Motor neuron (in vitro differentiated cells): ENCODE results near the gene CHRNA4. TPM values are rescaled to one million over a fixed set of nuclear protein-coding genes. Genes with fewer than 3 reads are reported as not detected.
"Not testable (repeated sequence)": the region's sequence is repeated elsewhere in the genome, so short reads cannot be mapped to it uniquely, and the experiment has no call there.

Experiments
- ATAC-seq, 8 experiments: fragments of 200-7000 bp; cut with Tn5 transposase; replicated peaks in 6 of 8; 2 replicates each; pipeline ENCODE4 v1.8.0; 2021; ENCODE audit warnings: mild to moderate bottlenecking in 8 of 8, moderate library complexity in 8 of 8
- H3K27ac ChIP-seq, 2 donors: fragments of 250-450 bp; sonication (Bioruptor Pico); 2 replicates each; pipeline ENCODE4 v1.9.0; 2021; ENCODE audit warnings: antibody characterized with exemption in 2 of 2, mild to moderate bottlenecking in 2 of 2, moderate library complexity in 1 of 2
- H3K4me1 ChIP-seq, 2 donors: fragments of 250-450 bp; sonication (Bioruptor Pico); replicated peaks in 1 of 2; 2 replicates each; pipeline ENCODE4 v1.6.1; 2021; ENCODE audit warnings: antibody characterized with exemption in 2 of 2, mild to moderate bottlenecking in 2 of 2, moderate library complexity in 1 of 2
- H3K4me3 ChIP-seq, 5 donors: fragments of 250-450 bp; sonication (Bioruptor Pico); 2 replicates each; pipeline ENCODE4 v1.9.0; 2021; ENCODE audit warnings: antibody characterized with exemption in 5 of 5, mild to moderate bottlenecking in 5 of 5, moderate library complexity in 4 of 5
- WGBS, 10 experiments: fragments of 450-650 bp; shearing (Covaris generic); methylation state at CpG; one replicate each; pipeline ENCODE4 v1.0.0; 2022; 5-methylcytosine and 5-hydroxymethylcytosine counted together
- in situ Hi-C, 9 experiments: fragments of 400-800 bp; cut with MboI; loops; one replicate each; pipeline ENCODE4 v1.15.0; 2021; ENCODE audit warnings: low sequenced_read_pairs in 9 of 9, low pct_unique_long_range_greater_than_20kb in 2 of 9; ENCODE audit not compliant: unreplicated experiment in 9 of 9
- total RNA-seq, 8 experiments: library from RNA; unstranded; fragments of 300-600 nt; gene quantifications; 2 replicates each; pipeline versions ENCODE4 v1.2.3 to v1.2.4, GENCODE V29; 2022

CHRNA4 gene
- total RNA-seq, 8 experiments from 2014 or later, result 0.54 to 29.1 (median 12.5) TPM

- in situ Hi-C loops, result loop anchor here in 3 of 9 experiments (10.0 to 25.0 kb wide), 2 partner anchors 66 to 93 kb away; partner anchors contain the start of gene COL20A1 (in 1 of the 3)
- Histone ChIP-seq H3K4me1 (peaks cover 50 to 56% of the 10 kb centered on the region in 2 donors), H3K4me3 (no peak overlapping the region), H3K27ac (peak overlapping the region in 1 of 2 donors; percentile 19)
- no peak for ATAC-seq
- 93 to 100% (median 100%) methylated on average over 1 to 3 of the region's 21 CpGs; no CpG with 5 or more reads in 7 of the 10 experiments for WGBS, 10 experiments
These were observed 19.3 kb upstream of the CHRNA4 start for GRCh38 chr20:63380346-63380870.

- Histone ChIP-seq H3K27ac (peak overlapping the region; percentile 81 to 96), H3K4me1 (peaks cover 55 to 61% of the 10 kb centered on the region in 2 donors)
- WGBS, 10 experiments, result 83 to 100% (median 100%) methylated on average over 1 to 5 of the region's 9 CpGs; no CpG with 5 or more reads in 5 of the 10 experiments
- H3K4me3 ChIP-seq, result not testable (repeated sequence)
- in situ Hi-C loops, result loop anchor here in 3 of 9 experiments (10.0 to 25.0 kb wide), 2 partner anchors 65 to 93 kb away; partner anchors contain the start of gene COL20A1 (in 1 of the 3)
- ATAC-seq, result peak in 1 of 8 experiments; percentile 56
These were observed 18.7 kb upstream of the CHRNA4 start for GRCh38 chr20:63379872-63380271.

- in situ Hi-C loops, result loop anchor here in 1 of 9 experiments (25.0 kb wide), 1 partner anchor 92 kb away; the partner anchor contains the start of gene COL20A1
- WGBS, 10 experiments, result 40 to 100% (median 60%) methylated on average over 1 to 5 of the region's 11 CpGs; no CpG with 5 or more reads in 6 of the 10 experiments
- Histone ChIP-seq H3K27ac (peak overlapping the region; percentile 81 to 96), H3K4me3 (no peak overlapping the region), H3K4me1 (peaks cover 59 to 67% of the 10 kb centered on the region in 2 donors)
- ATAC-seq, result peak in 1 of 8 experiments; percentile 5
These were observed 18.1 kb upstream of the CHRNA4 start for GRCh38 chr20:63379296-63379695.

- H3K27ac ChIP-seq, result peak overlapping the region; percentile 81 to 96
- H3K4me3 ChIP-seq, result no peak overlapping the region
- in situ Hi-C loops, result loop anchor here in 1 of 9 experiments (25.0 kb wide), 1 partner anchor 91 kb away; the partner anchor contains the start of gene COL20A1
- ATAC-seq, result no peak
- peaks cover 62 to 71% of the 10 kb centered on the region in 2 donors for H3K4me1 ChIP-seq
- WGBS, 10 experiments, result 10 to 67% (median 45%) methylated on average over 2 to 8 of the region's 12 CpGs; no CpG with 5 or more reads in 6 of the 10 experiments
These were observed 17.5 kb upstream of the CHRNA4 start for GRCh38 chr20:63378626-63379025.

- peak overlapping the region; percentile 81 to 96 for H3K27ac ChIP-seq
- in situ Hi-C loops, result loop anchor here in 1 of 9 experiments (25.0 kb wide), 1 partner anchor 91 kb away; the partner anchor contains the start of gene COL20A1
- 8 to 58% (median 33%) methylated on average over 2 to 6 of the region's 15 CpGs; no CpG with 5 or more reads in 5 of the 10 experiments for WGBS, 10 experiments
- H3K4me3 ChIP-seq, result peak overlapping the region in 1 of 5 donors; percentile 6
- H3K4me1 ChIP-seq, result peaks cover 62 to 73% of the 10 kb centered on the region in 2 donors
- peak in 5 of 8 experiments; percentile 18 to 46 (median 37) for ATAC-seq
These were observed 16.8 kb upstream of the CHRNA4 start for GRCh38 chr20:63377951-63378381.

- ATAC-seq, result peak in 5 of 8 experiments; percentile 73 to 79 (median 74)
- Histone ChIP-seq H3K4me3 (peak overlapping the region in 2 of 5 donors; percentile 1 to 6), H3K4me1 (peaks cover 62 to 74% of the 10 kb centered on the region in 2 donors), H3K27ac (peak overlapping the region; percentile 81 to 96)
- in situ Hi-C loops, result loop anchor here in 1 of 9 experiments (25.0 kb wide), 1 partner anchor 90 kb away; the partner anchor contains the start of gene COL20A1
- WGBS, 10 experiments, result 0 to 20% (median 0%) methylated on average over 1 to 8 of the region's 32 CpGs; no CpG with 5 or more reads in 5 of the 10 experiments
These were observed 16.2 kb upstream of the CHRNA4 start for GRCh38 chr20:63377256-63377941.

- ATAC-seq, result peak in 4 of 8 experiments; percentile 0 to 1 (median 0)
- in situ Hi-C loops, result loop anchor here in 1 of 9 experiments (25.0 kb wide), 1 partner anchor 89 kb away; the partner anchor contains the start of gene COL20A1
- peaks cover 56 to 72% of the 10 kb centered on the region in 2 donors for H3K4me1 ChIP-seq
- peak overlapping the region; percentile 81 to 96 for H3K27ac ChIP-seq
- 0 to 90% (median 36%) methylated on average over 1 to 7 of the region's 31 CpGs; no CpG with 5 or more reads in 2 of the 10 experiments for WGBS, 10 experiments
- H3K4me3 ChIP-seq, result peak overlapping the region in 1 of 5 donors; percentile 1
These were observed 15.4 kb upstream of the CHRNA4 start for GRCh38 chr20:63376283-63377250.

- Histone ChIP-seq H3K4me3 (no peak overlapping the region), H3K27ac (no peak overlapping the region), H3K4me1 (peaks cover 63 to 75% of the 10 kb centered on the region in 2 donors)
- in situ Hi-C loops, result loop anchor here in 1 of 9 experiments (25.0 kb wide), 1 partner anchor 88 kb away; the partner anchor contains the start of gene COL20A1
- no peak for ATAC-seq
- WGBS, 10 experiments, result 83% methylated on average over 1 of the region's 3 CpGs; no CpG with 5 or more reads in 9 of the 10 experiments
These were observed 14.3 kb upstream of the CHRNA4 start for GRCh38 chr20:63375438-63375837.

GRCh38 chr20:63374504-63374903, 13.4 kb upstream of the CHRNA4 start:
- in situ Hi-C loops, result no loop called here
- WGBS, 10 experiments, result 0 to 85% (median 53%) methylated on average over 1 to 8 of the region's 12 CpGs; no CpG with 5 or more reads in 3 of the 10 experiments
- ATAC-seq, result no peak
- Histone ChIP-seq H3K4me3 (no peak overlapping the region), H3K4me1 (peaks cover 61 to 76% of the 10 kb centered on the region in 2 donors), H3K27ac (no peak overlapping the region)

GRCh38 chr20:63373996-63374395, 12.8 kb upstream of the CHRNA4 start:
- Histone ChIP-seq H3K4me1 (peaks cover 58 to 71% of the 10 kb centered on the region in 2 donors), H3K27ac (no peak overlapping the region), H3K4me3 (no peak overlapping the region)
- WGBS, 10 experiments, result 20 to 92% (median 58%) methylated on average over 3 to 14 of the region's 19 CpGs; no CpG with 5 or more reads in 6 of the 10 experiments
- in situ Hi-C loops, result no loop called here
- no peak for ATAC-seq

- Histone ChIP-seq H3K27ac (no peak overlapping the region), H3K4me3 (no peak overlapping the region), H3K4me1 (peaks cover 58 to 70% of the 10 kb centered on the region in 2 donors)
- WGBS, 10 experiments, result 10 to 93% (median 73%) methylated on average over 1 to 7 of the region's 34 CpGs; no CpG with 5 or more reads in 3 of the 10 experiments
- in situ Hi-C loops, result no loop called here
- no peak for ATAC-seq
These were observed 12.1 kb upstream of the CHRNA4 start for GRCh38 chr20:63372971-63373885.
